Spleen (tissue), 11 donors: ENCODE results near the gene SLC1A2. TPM values are rescaled to one million over a fixed set of nuclear protein-coding genes. Genes with fewer than 3 reads are reported as not detected.

Source experiments
- DNase-seq: peaks from one replicate; pipeline ENCODE4 v3.0.0-alpha.2; 2020
- H3K27ac ChIP-seq, 8 donors: fragments of 200-600 bp; sonication (generic) in 7 of 8; 1 replicate in 4 of 8; 2 replicates in 4 of 8; pipeline versions ENCODE4 v1.5.0 to v1.8.0; 2016 to 2021; ENCODE audit warnings: inconsistent platforms in 4 of 8, mild to moderate bottlenecking in 4 of 8, moderate library complexity in 1 of 8
- H3K27me3 ChIP-seq, 7 donors: fragments of 200-600 bp; sonication (generic) in 6 of 7; replicated peaks in 1 of 7; 1 replicate in 4 of 7; 2 replicates in 3 of 7; pipeline versions ENCODE4 v1.5.0 to v1.8.0; 2016 to 2021; ENCODE audit warnings: inconsistent platforms in 3 of 7, mild to moderate bottlenecking in 1 of 7
- H3K36me3 ChIP-seq, 6 donors: fragments of 200-600 bp; sonication (generic) in 5 of 6; 1 replicate in 4 of 6; 2 replicates in 2 of 6; pipeline versions ENCODE4 v1.5.0 to v1.8.0; 2016 to 2021; ENCODE audit warnings: inconsistent platforms in 2 of 6
- H3K4me1 ChIP-seq, 6 donors: fragments of 200-600 bp; sonication (generic) in 5 of 6; 1 replicate in 3 of 6; 2 replicates in 3 of 6; pipeline versions ENCODE4 v1.5.0 to v1.8.0; 2016 to 2021; ENCODE audit warnings: inconsistent platforms in 3 of 6
- H3K4me3 ChIP-seq, 8 donors: fragments of 200-600 bp; sonication (generic) in 7 of 8; 1 replicate in 4 of 8; 2 replicates in 4 of 8; pipeline versions ENCODE4 v1.5.0 to v1.8.0; 2016 to 2021; ENCODE audit warnings: inconsistent platforms in 4 of 8, mild to moderate bottlenecking in 4 of 8, moderate library complexity in 2 of 8
- H3K9me3 ChIP-seq, 8 donors: fragments of 200-600 bp; sonication (generic) in 7 of 8; 1 replicate in 4 of 8; 2 replicates in 4 of 8; pipeline versions ENCODE4 v1.5.0 to v1.8.0; 2016 to 2021; ENCODE audit warnings: inconsistent platforms in 4 of 8
- POLR2A ChIP-seq, 3 donors: fragments of 450-650 bp; IDR thresholded peaks; one replicate each; pipeline ENCODE4 v1.5.1; 2017; ENCODE audit warnings: antibody characterized with exemption in 3 of 3, mild to moderate bottlenecking in 1 of 3
- POLR2AphosphoS5 ChIP-seq, 3 donors: sonication (generic); formaldehyde crosslinking; IDR thresholded peaks; one replicate each; pipeline ENCODE4 v1.5.1; 2017; ENCODE audit warnings: antibody characterized with exemption in 3 of 3
- WGBS, 5 donors: extraction: QIAGEN DNeasy Blood & Tissue Kit in 3 of 5; methylation state at CpG; one replicate each; pipeline versions ENCODE4 v1.1.5 to v1.1.7; 2013 to 2018; 5-methylcytosine and 5-hydroxymethylcytosine counted together
- intact Hi-C: fragments of 100-400 bp; cut with DNase I; formaldehyde crosslinking; loops from one replicate; pipeline ENCODE4 v1.15.0; 2023; ENCODE audit warnings: low total_unique reads
- polyA plus RNA-seq, 3 donors: library from polyadenylated mRNA; stranded (reverse); fragments of 200-250 nt; gene quantifications; one replicate each; pipeline ENCODE4 v1.2.1, GENCODE V29; 2013
- total RNA-seq, 7 donors: library from RNA; depleted of rRNA in 3 of 7; stranded (reverse); fragments of >200 nt in 3 of 7; fragmentation: NEBNext Ultra II Directional in 4 of 7; extraction: Animal tissue kit (Norgen Biotek cat#: 25700) in 4 of 7; gene quantifications; one replicate each; pipeline versions ENCODE4 v1.1.0 to v1.2.1, GENCODE V29; 2016 to 2021
- TF ChIP-seq, protein P1 (sequence below), 11 experiments: fragments of 200-600 bp in 7 of 11; fragments of 450-650 bp in 4 of 11; sonication (generic) in 4 of 11; IDR thresholded peaks in 8 of 11; conservative IDR thresholded peaks in 3 of 11; 1 replicate in 7 of 11; 2 replicates in 4 of 11; pipeline versions ENCODE4 v1.4.0 to v1.8.0; 2016 to 2021; ENCODE audit warnings: antibody characterized with exemption in 11 of 11, inconsistent platforms in 4 of 11, mild to moderate bottlenecking in 1 of 11
- donor health status: healthy with polysubstance abuse.
- donor health status: DM: no; HTN: no; CAD: no; lungs with moderate emphysema.
- donor health status: DM: no; HTN: no; CAD: no.
- donor health status: Bipolar disorder and iron deficiency.
- donor health status: healthy.
- donor health status: DM: no; HTN: no; CAD: no.
- donor health status: DM: yes; HTN: yes; CAD: no.

Gene SLC1A2
- total and polyA plus RNA-seq, 10 donors, result 0.26 to 3.8 (median 0.93) TPM

DNA sequence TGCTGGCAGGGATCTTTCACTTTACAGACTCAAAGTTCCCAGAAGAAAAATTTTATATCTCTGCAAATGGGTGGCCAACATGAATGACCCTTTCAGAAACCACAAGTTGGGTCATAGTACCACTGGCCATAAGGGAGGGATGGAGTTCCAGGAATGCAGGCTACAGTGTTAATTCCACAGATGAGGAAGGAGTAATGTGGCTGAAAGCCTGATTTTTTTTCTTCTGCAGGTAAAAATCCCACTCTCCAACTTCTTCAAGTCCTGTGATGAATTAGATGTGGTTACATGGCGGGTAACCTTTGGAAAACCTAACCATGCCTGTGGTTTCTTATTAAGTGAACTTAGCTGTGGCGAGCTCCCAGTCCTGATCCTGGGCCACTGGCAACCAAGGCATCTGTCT lies 103.2 kb downstream of the SLC1A2 start:
- Histone ChIP-seq H3K4me1 (peaks cover 0 to 47% (median 23%) of the 10 kb centered on the region in 6 donors), H3K36me3 (no peaks in the 10 kb centered on the region), H3K9me3 (no peaks in the 10 kb centered on the region), H3K27me3 (no peaks in the 10 kb centered on the region), H3K4me3 (no peak overlapping the region), H3K27ac (no peak overlapping the region)
- DNase-seq, result no peak
- intact Hi-C loops, result no loop called here
- TF ChIP-seq, protein P1, sequence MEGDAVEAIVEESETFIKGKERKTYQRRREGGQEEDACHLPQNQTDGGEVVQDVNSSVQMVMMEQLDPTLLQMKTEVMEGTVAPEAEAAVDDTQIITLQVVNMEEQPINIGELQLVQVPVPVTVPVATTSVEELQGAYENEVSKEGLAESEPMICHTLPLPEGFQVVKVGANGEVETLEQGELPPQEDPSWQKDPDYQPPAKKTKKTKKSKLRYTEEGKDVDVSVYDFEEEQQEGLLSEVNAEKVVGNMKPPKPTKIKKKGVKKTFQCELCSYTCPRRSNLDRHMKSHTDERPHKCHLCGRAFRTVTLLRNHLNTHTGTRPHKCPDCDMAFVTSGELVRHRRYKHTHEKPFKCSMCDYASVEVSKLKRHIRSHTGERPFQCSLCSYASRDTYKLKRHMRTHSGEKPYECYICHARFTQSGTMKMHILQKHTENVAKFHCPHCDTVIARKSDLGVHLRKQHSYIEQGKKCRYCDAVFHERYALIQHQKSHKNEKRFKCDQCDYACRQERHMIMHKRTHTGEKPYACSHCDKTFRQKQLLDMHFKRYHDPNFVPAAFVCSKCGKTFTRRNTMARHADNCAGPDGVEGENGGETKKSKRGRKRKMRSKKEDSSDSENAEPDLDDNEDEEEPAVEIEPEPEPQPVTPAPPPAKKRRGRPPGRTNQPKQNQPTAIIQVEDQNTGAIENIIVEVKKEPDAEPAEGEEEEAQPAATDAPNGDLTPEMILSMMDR (IDR thresholded peaks at IDR 0.05 in 8 of 11, conservative IDR thresholded peaks at IDR 0.05 in 3 of 11), result no peak
- WGBS, 5 donors, result 84 to 93% (median 92%) methylated on average over 2 of the region's 2 CpGs

DNA sequence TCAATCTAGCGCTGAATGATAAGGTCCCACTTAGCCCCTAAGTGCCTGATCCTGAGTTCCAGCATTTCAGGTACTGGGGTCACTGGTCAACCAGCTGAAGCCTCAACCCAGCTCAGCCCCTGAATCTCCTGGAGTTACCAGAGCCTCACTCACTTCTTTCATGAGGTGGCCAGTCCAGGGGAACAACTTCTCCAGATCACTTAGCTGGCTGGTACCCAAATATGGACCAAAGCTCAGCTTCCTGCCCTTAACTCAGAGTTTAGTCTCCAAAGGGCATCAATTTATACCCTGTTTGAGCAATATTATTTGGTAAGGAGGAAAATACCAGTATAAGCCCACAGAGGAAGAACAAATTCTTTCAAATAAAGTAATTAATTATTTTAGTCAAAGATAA lies 105.6 kb downstream of the SLC1A2 start:
- intact Hi-C loops, result no loop called here
- H3K27ac ChIP-seq, result peak overlapping the region in 7 of 8 donors; percentile 23 to 81 (median 57)

DNA sequence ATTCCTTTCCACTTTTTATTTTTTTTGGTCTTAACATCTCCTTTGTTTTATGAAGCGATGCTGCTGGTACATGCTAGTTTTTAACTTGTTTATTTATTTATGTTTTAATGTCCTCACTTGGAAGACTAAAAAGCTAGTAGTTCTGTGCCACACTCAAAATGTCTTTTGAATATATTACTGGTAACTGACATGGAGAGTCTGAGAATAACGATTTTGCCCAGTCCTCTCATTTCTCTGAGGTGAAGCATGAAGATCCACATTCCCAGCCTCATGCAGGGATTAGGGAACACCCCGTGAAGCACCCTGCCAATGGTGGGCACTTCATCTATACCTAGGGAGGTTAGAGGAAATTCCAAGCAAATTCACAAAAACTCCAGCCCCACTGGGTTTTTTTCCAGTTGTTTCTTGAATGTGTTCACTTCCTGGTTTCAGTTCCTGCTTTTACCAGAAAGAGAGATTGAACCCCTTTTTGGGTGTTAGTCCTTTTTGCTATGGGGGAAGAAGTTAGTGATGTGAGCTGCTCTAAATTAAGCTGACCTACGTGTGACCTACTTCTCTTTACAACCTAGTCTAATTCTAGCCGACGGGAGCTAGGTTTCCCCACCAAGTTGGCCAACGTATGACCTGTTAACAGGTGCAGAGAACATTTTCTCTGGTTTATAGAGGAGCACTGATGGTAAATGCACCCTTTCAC lies 106.1 kb downstream of the SLC1A2 start:
- DNase-seq, result no peak
- Histone ChIP-seq H3K9me3 (no peaks in the 10 kb centered on the region), H3K27ac (peak overlapping the region in 7 of 8 donors; percentile 23 to 81 (median 57)), H3K27me3 (no peaks in the 10 kb centered on the region), H3K36me3 (no peaks in the 10 kb centered on the region), H3K4me1 (peaks cover 0 to 57% (median 23%) of the 10 kb centered on the region in 6 donors), H3K4me3 (no peak overlapping the region)
- TF ChIP-seq POLR2A (IDR thresholded peaks at IDR 0.05) (no peak), POLR2AphosphoS5 (IDR thresholded peaks at IDR 0.05) (no peak)
- TF ChIP-seq, protein P1 (IDR thresholded peaks at IDR 0.05 in 8 of 11, conservative IDR thresholded peaks at IDR 0.05 in 3 of 11), result no peak
- intact Hi-C loops, result no loop called here
- 40 to 70% (median 56%) methylated on average over 7 of the region's 7 CpGs for WGBS, 5 donors

More for the DNA sequence above, 105.6 kb downstream of the SLC1A2 start:
- WGBS, 5 donors, result 56 to 100% (median 69%) methylated on average over 1 of the region's 1 CpG
- Histone ChIP-seq H3K9me3 (no peaks in the 10 kb centered on the region), H3K36me3 (no peaks in the 10 kb centered on the region), H3K27me3 (no peaks in the 10 kb centered on the region), H3K4me1 (peaks cover 0 to 57% (median 24%) of the 10 kb centered on the region in 6 donors), H3K4me3 (no peak overlapping the region)
- TF ChIP-seq, protein P1 (IDR thresholded peaks at IDR 0.05 in 8 of 11, conservative IDR thresholded peaks at IDR 0.05 in 3 of 11), result no peak
- no peak for DNase-seq

DNA sequence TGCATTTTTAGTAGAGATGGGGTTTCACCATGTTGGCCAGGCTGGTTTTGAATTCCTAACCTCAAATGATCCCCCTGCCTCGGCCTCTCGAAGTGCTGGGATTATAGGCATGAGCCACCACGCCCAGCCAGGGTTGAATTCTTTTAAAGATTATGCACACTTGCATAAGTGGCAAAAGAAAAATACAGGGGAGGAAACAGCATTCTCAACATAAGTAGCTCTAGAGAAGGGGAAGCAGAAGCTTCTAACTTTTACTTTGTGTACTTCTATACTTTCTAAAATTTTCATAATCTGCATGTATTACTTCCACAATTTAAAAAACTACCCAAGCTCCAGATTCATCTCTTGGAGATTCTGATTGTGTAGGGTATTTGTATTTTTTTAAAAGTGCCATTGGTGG lies 108.0 kb downstream of the SLC1A2 start:
- H3K9me3 ChIP-seq, result no peaks in the 10 kb centered on the region
- TF ChIP-seq POLR2AphosphoS5 (IDR thresholded peaks at IDR 0.05) (no peak), POLR2A (IDR thresholded peaks at IDR 0.05) (no peak)
- TF ChIP-seq, protein P1 (IDR thresholded peaks at IDR 0.05 in 8 of 11, conservative IDR thresholded peaks at IDR 0.05 in 3 of 11), result no peak
- WGBS, 5 donors, result 49 to 71% (median 57%) methylated on average over 3 of the region's 3 CpGs
- H3K36me3 ChIP-seq, result no peaks in the 10 kb centered on the region
- no peak for DNase-seq
- intact Hi-C loops, result no loop called here
- H3K27me3 ChIP-seq, result no peaks in the 10 kb centered on the region
- H3K4me3 ChIP-seq, result no peak overlapping the region
- H3K27ac ChIP-seq, result peak overlapping the region in 3 of 8 donors; percentile 36 to 64 (median 53)
- peaks cover 0 to 64% (median 23%) of the 10 kb centered on the region in 6 donors for H3K4me1 ChIP-seq
